GM08714 (cell line): Measurements from ENCODE around the gene PPFIA1.
"Not testable (repeated sequence)": the region's sequence is repeated elsewhere in the genome, so short reads cannot be mapped to it uniquely, and the experiment has no call there.

Experiments used
- H3K4me3 ChIP-seq: fragments of 200-500 bp; sonication (Bioruptor generic); 2 replicates; pipeline ENCODE4 v1.5.1; 2014; ENCODE audit warnings: mild to moderate bottlenecking, low read length, inconsistent platforms
- ZNF274 ChIP-seq: IDR thresholded peaks from 2 replicates; pipeline ENCODE4 v1.6.1; 2012; ENCODE audit warnings: mild to moderate bottlenecking, low read depth, low read length

Gene PPFIA1

GRCh38 chr11:70383664-70384565, 113.4 kb downstream of the PPFIA1 start:
- H3K4me3 ChIP-seq: no peak overlapping the region
- TF ChIP-seq ZNF274: no peak

- no peak overlapping the region for H3K4me3 ChIP-seq
- TF ChIP-seq ZNF274: no peak
Observed at GRCh38 chr11:70384566-70385152, 114.2 kb downstream of the PPFIA1 start.

- TF ChIP-seq ZNF274: no peak
- no peak overlapping the region for H3K4me3 ChIP-seq
Observed at GRCh38 chr11:70387564-70387963, 117.1 kb downstream of the PPFIA1 start.

- H3K4me3 ChIP-seq: no peak overlapping the region
- TF ChIP-seq ZNF274: no peak
Observed at GRCh38 chr11:70389201-70389600, 118.7 kb downstream of the PPFIA1 start.

- H3K4me3 ChIP-seq: not testable (repeated sequence)
Observed at GRCh38 chr11:70390882-70391281, 120.4 kb downstream of the PPFIA1 start.

- H3K4me3 ChIP-seq: no peak overlapping the region
- TF ChIP-seq ZNF274: no peak
Observed at GRCh38 chr11:70394211-70394950, 123.9 kb downstream of the PPFIA1 start.

GRCh38 chr11:70397336-70397982, 127.0 kb downstream of the PPFIA1 start:
- peak overlapping the region; percentile 64 for H3K4me3 ChIP-seq
- TF ChIP-seq ZNF274: no peak

- peak within 1 kb of the TSS; percentile 64 for H3K4me3 ChIP-seq
- no peak for TF ChIP-seq ZNF274
Observed at GRCh38 chr11:70397983-70398833, 127.7 kb downstream of the PPFIA1 start, which contains the start of gene CTTN. Gene CTTN (plus strand): TSS chr11:70398529. CDS start chr11:70407298, 8,769 bp downstream.

GRCh38 chr11:70398834-70399680, 128.6 kb downstream of the PPFIA1 start:
- no peak for TF ChIP-seq ZNF274
- peak overlapping the region; percentile 64 for H3K4me3 ChIP-seq

- H3K4me3 ChIP-seq: no peak overlapping the region
- TF ChIP-seq ZNF274: no peak
Observed at GRCh38 chr11:70399681-70400112, 129.2 kb downstream of the PPFIA1 start.

- H3K4me3 ChIP-seq: no peak overlapping the region
- TF ChIP-seq ZNF274: no peak
Observed at GRCh38 chr11:70400643-70401042, 130.2 kb downstream of the PPFIA1 start.

GRCh38 chr11:70402016-70402415, 131.5 kb downstream of the PPFIA1 start:
- H3K4me3 ChIP-seq: no peak overlapping the region

More at GRCh38 chr11:70402016-70402415, 131.5 kb downstream of the PPFIA1 start:
- no peak for TF ChIP-seq ZNF274
